AG04449 (cell line): ENCODE measurements around the gene CD300H.

Source experiments
- CTCF ChIA-PET: fragments of 350-600 bp; formaldehyde crosslinking; extraction: SDS; loops from one replicate; lab custom pipeline; 2021; ENCODE audit warnings: antibody characterized with exemption; lab: Yijun Ruan, JAX
- POLR2A ChIA-PET: fragments of 400-600, 350-600 bp; formaldehyde crosslinking; extraction: SDS; loops from one replicate; lab custom pipeline; 2020; ENCODE audit warnings: antibody characterized with exemption, inconsistent platforms; lab: Yijun Ruan, JAX
- DNase-seq: peaks from one replicate; pipeline ENCODE4 v3.0.0-alpha.2; 2010; ENCODE audit warnings: low read depth, low spot score
- H3K4me3 ChIP-seq: 2 replicates; pipeline ENCODE4 v1.5.1; 2011; ENCODE audit warnings: low read depth, mild to moderate bottlenecking, control low read depth, low read length
- TF ChIP-seq, protein P1 (sequence below): IDR thresholded peaks from one replicate; pipeline ENCODE4 v1.5.1; 2011; ENCODE audit warnings: mild to moderate bottlenecking, moderate library complexity, low read length, control low read depth, inconsistent platforms; ENCODE audit not compliant: insufficient read depth; ENCODE audit errors: missing control alignments

The CD300H gene

GRCh38 chr17:74528491-74529199, 38.7 kb downstream of the CD300H start:
- POLR2A ChIA-PET = no interaction called here
- CTCF ChIA-PET = interaction anchor here (1.0 kb wide), 1 partner anchor 150 kb away, joined by 3 read pairs; no protein-coding TSS in a partner anchor
- no peak for DNase-seq
- H3K4me3 ChIP-seq = no peak overlapping the region
- TF ChIP-seq, protein P1, sequence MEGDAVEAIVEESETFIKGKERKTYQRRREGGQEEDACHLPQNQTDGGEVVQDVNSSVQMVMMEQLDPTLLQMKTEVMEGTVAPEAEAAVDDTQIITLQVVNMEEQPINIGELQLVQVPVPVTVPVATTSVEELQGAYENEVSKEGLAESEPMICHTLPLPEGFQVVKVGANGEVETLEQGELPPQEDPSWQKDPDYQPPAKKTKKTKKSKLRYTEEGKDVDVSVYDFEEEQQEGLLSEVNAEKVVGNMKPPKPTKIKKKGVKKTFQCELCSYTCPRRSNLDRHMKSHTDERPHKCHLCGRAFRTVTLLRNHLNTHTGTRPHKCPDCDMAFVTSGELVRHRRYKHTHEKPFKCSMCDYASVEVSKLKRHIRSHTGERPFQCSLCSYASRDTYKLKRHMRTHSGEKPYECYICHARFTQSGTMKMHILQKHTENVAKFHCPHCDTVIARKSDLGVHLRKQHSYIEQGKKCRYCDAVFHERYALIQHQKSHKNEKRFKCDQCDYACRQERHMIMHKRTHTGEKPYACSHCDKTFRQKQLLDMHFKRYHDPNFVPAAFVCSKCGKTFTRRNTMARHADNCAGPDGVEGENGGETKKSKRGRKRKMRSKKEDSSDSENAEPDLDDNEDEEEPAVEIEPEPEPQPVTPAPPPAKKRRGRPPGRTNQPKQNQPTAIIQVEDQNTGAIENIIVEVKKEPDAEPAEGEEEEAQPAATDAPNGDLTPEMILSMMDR = no peak

DNA sequence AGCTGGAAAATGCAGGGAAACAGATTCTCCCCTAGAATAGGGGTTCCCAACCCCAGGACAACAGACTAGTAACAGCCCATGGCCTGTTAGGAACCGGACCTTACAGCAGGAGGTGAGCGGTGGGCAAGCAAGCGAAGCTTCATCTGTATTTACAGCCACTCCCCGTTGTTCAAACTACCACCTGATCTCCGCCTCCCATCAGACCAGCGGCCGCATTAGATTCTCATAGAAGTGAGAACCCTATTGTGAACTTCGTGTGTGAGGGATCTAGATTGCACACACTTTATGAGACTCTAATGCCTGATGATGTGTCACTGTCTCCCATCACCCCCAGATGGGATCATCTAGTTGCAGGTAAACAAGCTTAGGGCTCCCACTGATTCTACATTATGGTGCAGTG, 39.6 kb downstream of the CD300H start:
- POLR2A ChIA-PET = no interaction called here
- no peak overlapping the region for H3K4me3 ChIP-seq
- TF ChIP-seq, protein P1 = no peak
- DNase-seq = no peak
- CTCF ChIA-PET = interaction anchor here (1.0 kb wide), 1 partner anchor 149 kb away, joined by 3 read pairs; no protein-coding TSS in a partner anchor

DNA sequence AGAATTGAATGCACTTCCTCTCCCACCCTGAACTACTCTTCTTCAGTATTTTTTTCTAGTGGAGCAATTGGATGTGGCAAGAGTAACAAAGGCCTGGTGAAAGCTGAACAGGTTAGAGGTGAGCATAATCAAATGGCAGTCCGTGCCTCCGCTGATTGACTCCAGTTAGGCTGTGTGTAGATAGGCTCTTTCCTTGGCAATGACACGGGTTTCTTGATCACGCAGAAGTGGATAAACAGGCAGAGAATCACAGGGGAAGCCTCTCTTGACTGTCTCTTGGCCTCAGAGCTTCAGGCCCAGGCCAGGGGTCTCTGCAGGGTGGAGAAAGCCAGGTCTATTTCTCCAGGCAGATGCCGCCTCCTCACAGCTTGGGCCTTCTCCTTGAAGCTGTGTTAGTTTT, 40.2 kb downstream of the CD300H start:
- ChIA-PET CTCF (no interaction called here), POLR2A (no interaction called here)
- DNase-seq = no peak
- no peak overlapping the region for H3K4me3 ChIP-seq
- TF ChIP-seq, protein P1 = no peak

DNA sequence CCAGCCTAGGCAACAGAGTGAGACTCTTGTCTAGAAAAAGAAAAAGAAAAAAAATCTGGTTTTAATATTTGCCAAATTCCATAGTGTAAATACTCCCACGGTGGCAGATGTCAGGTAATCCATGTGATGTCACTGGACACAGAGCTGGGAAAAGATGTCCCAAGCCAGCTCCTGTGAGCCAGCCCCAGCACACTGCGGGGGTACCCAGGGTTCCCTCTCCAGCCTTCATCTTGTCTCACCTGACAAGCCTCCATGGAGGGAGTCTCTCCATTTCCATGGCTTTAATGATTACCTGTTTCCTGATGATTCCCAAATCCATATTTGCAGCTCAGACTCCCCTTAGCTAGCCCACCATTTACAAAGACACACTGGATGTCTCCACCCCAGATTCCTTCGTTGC, 40.6 kb downstream of the CD300H start:
- TF ChIP-seq, protein P1 = no peak
- POLR2A ChIA-PET = no interaction called here
- CTCF ChIA-PET = no interaction called here
- no peak overlapping the region for H3K4me3 ChIP-seq
- DNase-seq = no peak

DNA sequence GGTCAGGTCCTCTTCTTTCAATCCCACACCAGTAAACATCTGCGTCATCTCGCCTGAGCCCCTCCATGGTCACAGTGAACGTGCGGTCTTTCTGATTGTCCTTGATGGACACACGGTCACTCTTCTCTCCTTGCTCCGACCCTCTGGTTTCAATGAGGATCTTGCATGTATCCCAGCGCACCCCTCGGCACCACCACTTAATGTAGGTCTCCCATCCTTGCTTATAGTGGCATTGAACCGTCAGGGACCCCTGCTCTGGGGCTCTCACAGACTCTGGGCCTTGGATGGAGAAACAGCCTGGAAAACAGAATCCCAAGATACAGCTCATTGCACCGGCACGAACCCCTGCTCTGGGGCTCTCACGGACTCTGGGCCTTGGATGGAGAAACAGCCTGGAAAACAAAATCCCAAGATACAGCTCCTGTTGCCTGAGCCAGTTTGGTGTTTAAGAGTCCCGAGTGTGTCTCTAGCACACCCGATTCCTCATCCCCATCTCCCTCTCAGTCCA, 41.5 kb downstream of the CD300H start:
- ChIA-PET CTCF (no interaction called here), POLR2A (no interaction called here)
- no peak for DNase-seq
- H3K4me3 ChIP-seq = no peak overlapping the region
- TF ChIP-seq, protein P1 = no peak

GRCh38 chr17:74525465-74525725, 41.9 kb downstream of the CD300H start:
- ChIA-PET POLR2A (no interaction called here), CTCF (no interaction called here)
- DNase-seq = no peak
- TF ChIP-seq, protein P1 = no peak
- no peak overlapping the region for H3K4me3 ChIP-seq
